Activated T-cell treated with anti-CD3 and anti-CD28 coated beads, Interleukin-2, amount 50 U/mL, for 4 hours (primary cell): Measurements from ENCODE around the gene BPIFB4. TPM values are rescaled to one million over a fixed set of nuclear protein-coding genes. Genes with fewer than 3 reads are reported as not detected.

ENCODE experiments used
- total RNA-seq, 3 donors: library from RNA; stranded (reverse); gene quantifications; one replicate each; pipeline ENCODE4 v1.2.1, GENCODE V29; 2021

BPIFB4 gene
- total RNA-seq, 3 donors from 2014 or later, result not detected

Other genes starting within 250 kb of the BPIFB4 start
- under 1 TPM; 0.25 to 0.40 (median 0.38) TPM for gene EFCAB8, start 220.7 kb upstream of the BPIFB4 start, total RNA-seq
- not detected for gene SUN5, start 75.2 kb upstream of the BPIFB4 start, total RNA-seq
- gene BPIFB2, start 71.9 kb upstream of the BPIFB4 start, total RNA-seq, result under 1 TPM in 1 of 3 donors, not detected in 2; 0.11 TPM
- gene BPIFB6, start 48.0 kb upstream of the BPIFB4 start, total RNA-seq, result not detected
- gene BPIFB3, start 25.7 kb upstream of the BPIFB4 start, total RNA-seq, result not detected
- gene BPIFA2, start 88.5 kb downstream of the BPIFB4 start, total RNA-seq, result not detected
- not detected for gene BPIFA3, start 137.7 kb downstream of the BPIFB4 start, total RNA-seq
- not detected for gene BPIFA1, start 156.4 kb downstream of the BPIFB4 start, total RNA-seq
- gene BPIFB1, start 203.6 kb downstream of the BPIFB4 start, total RNA-seq, result not detected